A549 (cell line): Measurements from ENCODE around the gene WWC1. TPM values are rescaled to one million over a fixed set of nuclear protein-coding genes. Genes with fewer than 3 reads are reported as not detected.

Experiments used
- ATAC-seq, 2 experiments: fragments of 200-7000 bp in 1 of 2; fragments of >200 bp in 1 of 2; cut with Nextera tagmentation in 1 of 2; cut with Tn5 transposase in 1 of 2; 3 replicates each; pipeline versions ENCODE4 v1.8.0 to v1.9.1; 2018 to 2020; ENCODE audit warnings: mild to moderate bottlenecking in 1 of 2, moderate library complexity in 1 of 2
- CTCF ChIA-PET: fragments of 300-600 bp; sonication (Branson Sonifier 250); formaldehyde crosslinking; extraction: SDS; loops from one replicate; lab custom pipeline; 2021; ENCODE audit warnings: antibody characterized with exemption, inconsistent platforms; lab: Yijun Ruan, JAX
- POLR2A ChIA-PET: fragments of 350-600 bp; formaldehyde crosslinking; extraction: SDS; loops from one replicate; lab custom pipeline; 2021; ENCODE audit warnings: antibody characterized with exemption, inconsistent platforms; lab: Yijun Ruan, JAX
- DNase-seq, 2 experiments: peaks; one replicate each; pipeline versions ENCODE4 v3.0.0 to v3.0.0-alpha.2; 2011 to 2016; ENCODE audit warnings: low read depth in 1 of 2, low spot score in 1 of 2
- FAIRE-seq: peaks from 2 replicates; lab custom pipeline; 2011; peaks lifted over from hg19 to GRCh38; lab: Jason Lieb, UNC
- H3K27ac ChIP-seq, 2 experiments: fragments of >200 bp; sonication (Bioruptor Twin); formaldehyde crosslinking; 3 replicates each; pipeline ENCODE4 v1.5.1; 2016 to 2017
- H3K4me1 ChIP-seq: fragments of >200 bp; sonication (Bioruptor Twin); formaldehyde crosslinking; 3 replicates; pipeline ENCODE4 v1.6.1; 2016
- H3K4me2 ChIP-seq: fragments of >200 bp; sonication (Bioruptor Twin); formaldehyde crosslinking; 3 replicates; pipeline ENCODE4 v1.6.1; 2016
- H3K4me3 ChIP-seq: fragments of >200 bp; sonication (Bioruptor Twin); formaldehyde crosslinking; 3 replicates; pipeline ENCODE4 v1.5.1; 2016
- H3K9me3 ChIP-seq: fragments of >200 bp; sonication (Bioruptor Twin); formaldehyde crosslinking; 3 replicates; pipeline ENCODE4 v1.6.1; 2016
- BHLHE40 ChIP-seq: IDR thresholded peaks from 2 replicates; pipeline ENCODE4 v1.6.1; 2012; ENCODE audit warnings: low read depth, low read length, inconsistent platforms
- CBX2 ChIP-seq: fragments of 200-600 bp; sonication (generic); IDR thresholded peaks from 2 replicates; pipeline ENCODE4 v1.6.1; 2016; ENCODE audit warnings: low read depth, mild to moderate bottlenecking, borderline replicate concordance
- CBX8 ChIP-seq: fragments of 200-600 bp; sonication (generic); IDR thresholded peaks from 2 replicates; pipeline ENCODE4 v1.6.1; 2016
- EHMT2 ChIP-seq: fragments of 200-600 bp; sonication (generic); IDR thresholded peaks from 2 replicates; pipeline ENCODE4 v1.6.1; 2016; ENCODE audit warnings: antibody characterized with exemption, low read depth, mild to moderate bottlenecking, moderate library complexity
- EP300 ChIP-seq, 2 experiments: fragments of >200 bp; sonication (Bioruptor Twin); formaldehyde crosslinking; IDR thresholded peaks; 2 replicates in 1 of 2; 3 replicates in 1 of 2; pipeline ENCODE4 v1.6.1; 2016 to 2017
- ESRRA ChIP-seq: fragments of 150-350 bp; IDR thresholded peaks from 2 replicates; pipeline ENCODE4 v1.6.1; 2014; ENCODE audit warnings: mild to moderate bottlenecking, low read length, borderline replicate concordance
- FOSL2 ChIP-seq, 2 experiments: fragments of 450-650 bp in 1 of 2; fragments of >200 bp in 1 of 2; sonication (Bioruptor Twin) in 1 of 2; formaldehyde crosslinking; IDR thresholded peaks; 2 replicates each; pipeline versions ENCODE4 v1.5.0 to v1.6.1; 2016 to 2020; ENCODE audit warnings: mild to moderate bottlenecking in 1 of 2, moderate library complexity in 1 of 2
- FOXS1 ChIP-seq: fragments of 250-450 bp; sonication (Bioruptor Pico); IDR thresholded peaks from 2 replicates; pipeline ENCODE4 v1.5.0; 2020; ENCODE audit warnings: mild to moderate bottlenecking, moderate library complexity
- GATA3 ChIP-seq: IDR thresholded peaks from 2 replicates; pipeline ENCODE4 v1.6.1; 2012; ENCODE audit warnings: borderline replicate concordance
- HDAC2 ChIP-seq: fragments of 200-600 bp; sonication (generic); IDR thresholded peaks from 2 replicates; pipeline ENCODE4 v1.6.1; 2016
- HOXA7 ChIP-seq: fragments of 250-450 bp; sonication (Bioruptor Pico); IDR thresholded peaks from 2 replicates; pipeline ENCODE4 v1.5.0; 2020; ENCODE audit warnings: mild to moderate bottlenecking, moderate library complexity
- HOXB5 ChIP-seq: fragments of 250-450 bp; sonication (Bioruptor Pico); IDR thresholded peaks from 2 replicates; pipeline ENCODE4 v1.5.0; 2020; ENCODE audit warnings: mild to moderate bottlenecking, moderate library complexity
- KDM1A ChIP-seq: fragments of 200-600 bp; sonication (generic); IDR thresholded peaks from 2 replicates; pipeline ENCODE4 v1.6.1; 2016; ENCODE audit warnings: low read depth, mild to moderate bottlenecking
- NPAS2 ChIP-seq: fragments of 250-450 bp; sonication (Bioruptor Pico); IDR thresholded peaks from 2 replicates; pipeline ENCODE4 v1.8.0; 2022; ENCODE audit warnings: mild to moderate bottlenecking, moderate library complexity, borderline replicate concordance
- NR3C1 ChIP-seq: fragments of >200 bp; sonication (Bioruptor Twin); formaldehyde crosslinking; IDR thresholded peaks from 3 replicates; pipeline ENCODE4 v1.6.1; 2017
- POLR2AphosphoS2 ChIP-seq: conservative IDR thresholded peaks from 2 replicates; pipeline ENCODE4 v1.6.1; 2012; ENCODE audit warnings: low read length, improper control_type of control experiment, inconsistent platforms
- SMC3 ChIP-seq: fragments of >200 bp; sonication (Bioruptor Twin); formaldehyde crosslinking; IDR thresholded peaks from 3 replicates; pipeline ENCODE4 v1.6.1; 2018; ENCODE audit warnings: inconsistent platforms
- ZC3H11A ChIP-seq: fragments of 450-650 bp; IDR thresholded peaks from 2 replicates; pipeline ENCODE4 v1.6.1; 2014; ENCODE audit warnings: antibody characterized with exemption, mild to moderate bottlenecking
- WGBS: methylation state at CpG from one replicate; pipeline ENCODE4 v1.1.6; 2017; ENCODE audit errors: missing lambda C conversion rate; 5-methylcytosine and 5-hydroxymethylcytosine counted together
- polyA plus RNA-seq, 4 experiments: library from polyadenylated mRNA; depleted of rRNA in 3 of 4; stranded (reverse); fragments of >200 nt; fragmentation: RNase III in 1 of 4; extraction: RNeasy Plus Mini Kit Qiagen cat#74134 plus additional on column Dnase treatment in 1 of 4; gene quantifications; 2 replicates in 3 of 4; 3 replicates in 1 of 4; pipeline ENCODE4 v1.2.3, GENCODE V29; 2011 to 2017
- TF ChIP-seq, protein P1 (sequence below): IDR thresholded peaks from 2 replicates; pipeline ENCODE4 v1.6.1; 2012
- TF ChIP-seq, protein P2 (sequence below): fragments of >200 bp; sonication (Bioruptor Twin); formaldehyde crosslinking; IDR thresholded peaks from 2 replicates; pipeline ENCODE4 v1.6.1; 2016
- TF ChIP-seq, protein P3 (sequence below): fragments of 150-350 bp; IDR thresholded peaks from 2 replicates; pipeline ENCODE4 v1.6.1; 2014; ENCODE audit warnings: low read depth, mild to moderate bottlenecking, low read length
- TF ChIP-seq, protein P4 (sequence below): fragments of 450-650 bp; IDR thresholded peaks from 2 replicates; pipeline ENCODE4 v1.6.1; 2014; ENCODE audit warnings: antibody characterized with exemption
- TF ChIP-seq, protein P5 (sequence below): fragments of 250-450 bp; sonication (Bioruptor Pico); IDR thresholded peaks from 2 replicates; pipeline ENCODE4 v1.5.0; 2020; ENCODE audit warnings: low read depth, mild to moderate bottlenecking, moderate library complexity
- TF ChIP-seq, protein P6 (sequence below): fragments of 200-600 bp; sonication (generic); IDR thresholded peaks from 2 replicates; pipeline ENCODE4 v1.6.1; 2016; ENCODE audit warnings: antibody characterized with exemption, mild to moderate bottlenecking, moderate library complexity

WWC1 gene
- polyA plus RNA-seq, 2 of the 4 experiments (the other 2 are of a cell fraction) = 88.5 to 98.1 TPM

DNA sequence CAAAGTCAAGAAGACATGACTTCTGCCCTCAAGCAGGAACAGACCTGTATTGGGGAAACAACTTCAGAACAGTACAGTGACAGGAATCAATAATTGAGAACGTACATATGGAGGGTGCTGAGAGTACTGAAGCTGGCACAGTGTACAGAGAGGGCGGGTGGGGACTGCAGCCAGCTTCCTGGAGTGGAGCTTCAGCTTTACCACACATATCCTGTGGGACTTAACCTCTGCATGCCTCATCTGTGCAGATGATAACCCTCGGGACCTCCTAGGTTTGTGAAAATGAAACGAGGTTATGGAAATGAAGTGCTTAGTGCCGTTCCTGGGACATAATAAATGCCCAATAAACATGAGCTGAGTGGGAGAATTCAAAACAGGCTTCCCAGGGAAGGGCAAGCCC, 172.8 kb downstream of the WWC1 start:
- 93% methylated on average over 5 of the region's 5 CpGs for WGBS
- CTCF ChIA-PET = interaction anchor here (1.1 kb wide), 1 partner anchor 13 kb away, joined by 4 read pairs; no protein-coding TSS in a partner anchor

DNA sequence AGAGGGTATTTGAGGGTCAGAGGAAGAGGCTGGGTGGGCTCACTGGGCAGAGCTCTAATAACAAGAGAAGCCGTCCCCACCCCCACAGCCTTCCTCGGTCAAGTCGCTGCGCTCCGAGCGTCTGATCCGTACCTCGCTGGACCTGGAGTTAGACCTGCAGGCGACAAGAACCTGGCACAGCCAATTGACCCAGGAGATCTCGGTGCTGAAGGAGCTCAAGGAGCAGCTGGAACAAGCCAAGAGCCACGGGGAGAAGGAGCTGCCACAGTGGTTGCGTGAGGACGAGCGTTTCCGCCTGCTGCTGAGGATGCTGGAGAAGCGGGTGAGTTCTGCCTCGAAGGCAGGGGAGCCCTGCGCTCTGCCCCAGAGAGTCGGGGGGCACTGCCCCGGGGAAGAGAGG, 173.2 kb downstream of the WWC1 start:
- ChIA-PET POLR2A (no interaction called here), CTCF (interaction anchor here (1.1 kb wide), 1 partner anchor 13 kb away, joined by 4 read pairs; no protein-coding TSS in a partner anchor)
- FAIRE-seq (no peak), DNase-seq (no peak), ATAC-seq (no peak)
- H3K9me3 ChIP-seq = no peaks in the 10 kb centered on the region
- H3K4me3 ChIP-seq = no peak overlapping the region
- H3K27ac ChIP-seq = no peak overlapping the region
- H3K4me1 ChIP-seq = no peaks in the 10 kb centered on the region
- WGBS = 93% methylated on average over 20 of the region's 20 CpGs
- no peak overlapping the region for H3K4me2 ChIP-seq
- TF ChIP-seq EHMT2 (no peak), FOSL2 (IDR thresholded peaks at IDR 0.05) (no peak), FOSL2 (CRISPR knock-in tag; IDR thresholded peaks at IDR 0.05) (no peak), KDM1A (no peak), FOXS1 (CRISPR knock-in tag) (no peak), NR3C1 (no peak)
- TF ChIP-seq, protein P1, sequence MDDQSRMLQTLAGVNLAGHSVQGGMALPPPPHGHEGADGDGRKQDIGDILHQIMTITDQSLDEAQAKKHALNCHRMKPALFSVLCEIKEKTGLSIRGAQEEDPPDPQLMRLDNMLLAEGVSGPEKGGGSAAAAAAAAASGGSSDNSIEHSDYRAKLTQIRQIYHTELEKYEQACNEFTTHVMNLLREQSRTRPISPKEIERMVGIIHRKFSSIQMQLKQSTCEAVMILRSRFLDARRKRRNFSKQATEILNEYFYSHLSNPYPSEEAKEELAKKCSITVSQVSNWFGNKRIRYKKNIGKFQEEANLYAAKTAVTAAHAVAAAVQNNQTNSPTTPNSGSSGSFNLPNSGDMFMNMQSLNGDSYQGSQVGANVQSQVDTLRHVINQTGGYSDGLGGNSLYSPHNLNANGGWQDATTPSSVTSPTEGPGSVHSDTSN = no peak

More for the DNA sequence above, 172.8 kb downstream of the WWC1 start:
- no peak for TF ChIP-seq HDAC2
- TF ChIP-seq, protein P2, sequence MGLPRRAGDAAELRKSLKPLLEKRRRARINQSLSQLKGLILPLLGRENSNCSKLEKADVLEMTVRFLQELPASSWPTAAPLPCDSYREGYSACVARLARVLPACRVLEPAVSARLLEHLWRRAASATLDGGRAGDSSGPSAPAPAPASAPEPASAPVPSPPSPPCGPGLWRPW = no peak
- no peak for TF ChIP-seq HOXA7 (CRISPR knock-in tag)
- no peak for TF ChIP-seq CBX2
- TF ChIP-seq, protein P3, sequence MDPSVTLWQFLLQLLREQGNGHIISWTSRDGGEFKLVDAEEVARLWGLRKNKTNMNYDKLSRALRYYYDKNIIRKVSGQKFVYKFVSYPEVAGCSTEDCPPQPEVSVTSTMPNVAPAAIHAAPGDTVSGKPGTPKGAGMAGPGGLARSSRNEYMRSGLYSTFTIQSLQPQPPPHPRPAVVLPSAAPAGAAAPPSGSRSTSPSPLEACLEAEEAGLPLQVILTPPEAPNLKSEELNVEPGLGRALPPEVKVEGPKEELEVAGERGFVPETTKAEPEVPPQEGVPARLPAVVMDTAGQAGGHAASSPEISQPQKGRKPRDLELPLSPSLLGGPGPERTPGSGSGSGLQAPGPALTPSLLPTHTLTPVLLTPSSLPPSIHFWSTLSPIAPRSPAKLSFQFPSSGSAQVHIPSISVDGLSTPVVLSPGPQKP = no peak
- TF ChIP-seq SMC3 = no peak
- no peak for TF ChIP-seq ESRRA
- TF ChIP-seq, protein P4, sequence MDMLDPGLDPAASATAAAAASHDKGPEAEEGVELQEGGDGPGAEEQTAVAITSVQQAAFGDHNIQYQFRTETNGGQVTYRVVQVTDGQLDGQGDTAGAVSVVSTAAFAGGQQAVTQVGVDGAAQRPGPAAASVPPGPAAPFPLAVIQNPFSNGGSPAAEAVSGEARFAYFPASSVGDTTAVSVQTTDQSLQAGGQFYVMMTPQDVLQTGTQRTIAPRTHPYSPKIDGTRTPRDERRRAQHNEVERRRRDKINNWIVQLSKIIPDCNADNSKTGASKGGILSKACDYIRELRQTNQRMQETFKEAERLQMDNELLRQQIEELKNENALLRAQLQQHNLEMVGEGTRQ = no peak
- TF ChIP-seq NPAS2 = no peak
- ATAC-seq = no peak; a peak in 1 of 6 replicates
- Histone ChIP-seq H3K9me3 (no peaks in the 10 kb centered on the region), H3K4me1 (no peaks in the 10 kb centered on the region), H3K27ac (no peak overlapping the region), H3K4me2 (no peak overlapping the region), H3K4me3 (no peak overlapping the region)
- DNase-seq = no peak
- POLR2A ChIA-PET = no interaction called here
- no peak for FAIRE-seq

DNA sequence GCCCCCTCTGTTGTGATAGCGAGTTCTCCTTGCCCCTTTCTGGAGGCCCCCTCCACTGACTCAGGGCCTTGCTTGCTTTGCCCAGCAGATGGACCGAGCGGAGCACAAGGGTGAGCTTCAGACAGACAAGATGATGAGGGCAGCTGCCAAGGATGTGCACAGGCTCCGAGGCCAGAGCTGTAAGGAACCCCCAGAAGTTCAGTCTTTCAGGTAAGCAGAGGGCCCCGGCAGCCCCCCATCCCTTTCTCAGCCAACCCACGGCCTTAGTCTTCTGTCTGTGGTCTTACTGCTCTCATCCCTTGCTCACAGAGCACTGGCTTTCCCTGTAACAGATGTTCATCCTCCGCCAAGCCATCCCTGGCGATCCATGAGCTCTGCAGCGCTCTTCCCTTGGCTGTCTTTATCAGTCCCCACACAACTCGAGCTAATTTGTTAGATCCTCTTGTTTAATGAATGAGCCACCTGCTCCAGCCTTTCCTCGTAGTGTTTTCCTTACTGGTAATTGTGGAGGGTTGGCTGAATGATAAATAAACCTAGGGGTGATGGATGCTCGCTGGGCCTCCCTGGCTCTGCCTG, 176.4 kb downstream of the WWC1 start:
- 94% methylated on average over 12 of the region's 12 CpGs for WGBS
- no peak for FAIRE-seq
- ChIA-PET CTCF (no interaction called here), POLR2A (interaction anchor here (0.5 kb wide), 1 partner anchor 113 kb away, joined by 4 read pairs; no protein-coding TSS in a partner anchor)
- no peak overlapping the region for H3K4me2 ChIP-seq
- no peak for DNase-seq
- no peak overlapping the region for H3K27ac ChIP-seq
- H3K9me3 ChIP-seq = no peaks in the 10 kb centered on the region
- H3K4me3 ChIP-seq = no peak overlapping the region
- H3K4me1 ChIP-seq = no peaks in the 10 kb centered on the region
- TF ChIP-seq CBX8 (no peak), ZC3H11A (no peak), GATA3 (no peak), CBX2 (no peak), EP300 (IDR thresholded peaks at IDR 0.05) (no peak), POLR2AphosphoS2 (no peak), BHLHE40 (no peak), FOXS1 (CRISPR knock-in tag) (no peak), HOXB5 (CRISPR knock-in tag) (no peak)
- TF ChIP-seq, protein P5, sequence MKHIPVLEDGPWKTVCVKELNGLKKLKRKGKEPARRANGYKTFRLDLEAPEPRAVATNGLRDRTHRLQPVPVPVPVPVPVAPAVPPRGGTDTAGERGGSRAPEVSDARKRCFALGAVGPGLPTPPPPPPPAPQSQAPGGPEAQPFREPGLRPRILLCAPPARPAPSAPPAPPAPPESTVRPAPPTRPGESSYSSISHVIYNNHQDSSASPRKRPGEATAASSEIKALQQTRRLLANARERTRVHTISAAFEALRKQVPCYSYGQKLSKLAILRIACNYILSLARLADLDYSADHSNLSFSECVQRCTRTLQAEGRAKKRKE = no peak
- TF ChIP-seq, protein P6, sequence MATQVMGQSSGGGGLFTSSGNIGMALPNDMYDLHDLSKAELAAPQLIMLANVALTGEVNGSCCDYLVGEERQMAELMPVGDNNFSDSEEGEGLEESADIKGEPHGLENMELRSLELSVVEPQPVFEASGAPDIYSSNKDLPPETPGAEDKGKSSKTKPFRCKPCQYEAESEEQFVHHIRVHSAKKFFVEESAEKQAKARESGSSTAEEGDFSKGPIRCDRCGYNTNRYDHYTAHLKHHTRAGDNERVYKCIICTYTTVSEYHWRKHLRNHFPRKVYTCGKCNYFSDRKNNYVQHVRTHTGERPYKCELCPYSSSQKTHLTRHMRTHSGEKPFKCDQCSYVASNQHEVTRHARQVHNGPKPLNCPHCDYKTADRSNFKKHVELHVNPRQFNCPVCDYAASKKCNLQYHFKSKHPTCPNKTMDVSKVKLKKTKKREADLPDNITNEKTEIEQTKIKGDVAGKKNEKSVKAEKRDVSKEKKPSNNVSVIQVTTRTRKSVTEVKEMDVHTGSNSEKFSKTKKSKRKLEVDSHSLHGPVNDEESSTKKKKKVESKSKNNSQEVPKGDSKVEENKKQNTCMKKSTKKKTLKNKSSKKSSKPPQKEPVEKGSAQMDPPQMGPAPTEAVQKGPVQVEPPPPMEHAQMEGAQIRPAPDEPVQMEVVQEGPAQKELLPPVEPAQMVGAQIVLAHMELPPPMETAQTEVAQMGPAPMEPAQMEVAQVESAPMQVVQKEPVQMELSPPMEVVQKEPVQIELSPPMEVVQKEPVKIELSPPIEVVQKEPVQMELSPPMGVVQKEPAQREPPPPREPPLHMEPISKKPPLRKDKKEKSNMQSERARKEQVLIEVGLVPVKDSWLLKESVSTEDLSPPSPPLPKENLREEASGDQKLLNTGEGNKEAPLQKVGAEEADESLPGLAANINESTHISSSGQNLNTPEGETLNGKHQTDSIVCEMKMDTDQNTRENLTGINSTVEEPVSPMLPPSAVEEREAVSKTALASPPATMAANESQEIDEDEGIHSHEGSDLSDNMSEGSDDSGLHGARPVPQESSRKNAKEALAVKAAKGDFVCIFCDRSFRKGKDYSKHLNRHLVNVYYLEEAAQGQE = no peak
- TF ChIP-seq, protein P4 = no peak
- ATAC-seq = no peak
